ENCODE measurements around the gene AK5.
"Not testable (repeated sequence)": the region's sequence is repeated elsewhere in the genome, so short reads cannot be mapped to it uniquely, and the experiment has no call there.

The AK5 gene

GRCh38 chr1:77416692-77417450, 135.1 kb downstream of the AK5 start:
- no peak overlapping the region for H3K27ac Mint-ChIP-seq
- DNase-seq (no peak), ATAC-seq (no peak)
- H3K9me3 Mint-ChIP-seq = peaks cover 0 to 3% of the 10 kb centered on the region in 2 donors
- H3K4me1 Mint-ChIP-seq = peaks cover 48% of the 10 kb centered on the region
- H3K4me3 Mint-ChIP-seq = no peak overlapping the region
- H3K27me3 Mint-ChIP-seq = no peaks in the 10 kb centered on the region

- H3K27ac Mint-ChIP-seq, H3K27me3 Mint-ChIP-seq: not testable (repeated sequence)
- H3K4me1 Mint-ChIP-seq = peaks cover 46% of the 10 kb centered on the region
Measured at GRCh38 chr1:77418055-77418454, 136.2 kb downstream of the AK5 start.

GRCh38 chr1:77421504-77422233, 139.8 kb downstream of the AK5 start:
- Mint-ChIP-seq H3K27ac (peak overlapping the region in 1 of 2 donors; percentile 67), H3K27me3 (no peaks in the 10 kb centered on the region), H3K4me1 (peaks cover 35% of the 10 kb centered on the region), H3K9me3 (peaks cover 17 to 20% of the 10 kb centered on the region in 2 donors), H3K4me3 (no peak overlapping the region)
- no peak for DNase-seq
- ATAC-seq = peak; percentile 77

More at GRCh38 chr1:77418055-77418454, 136.2 kb downstream of the AK5 start:
- H3K4me3 Mint-ChIP-seq, DNase-seq, ATAC-seq, H3K9me3 Mint-ChIP-seq: not testable (repeated sequence)

GRCh38 chr1:77424236-77424635, 142.4 kb downstream of the AK5 start:
- peaks cover 16 to 17% of the 10 kb centered on the region in 2 donors for H3K9me3 Mint-ChIP-seq
- peaks cover 32% of the 10 kb centered on the region for H3K4me1 Mint-ChIP-seq
- no peak overlapping the region for H3K4me3 Mint-ChIP-seq
- H3K27me3 Mint-ChIP-seq = no peaks in the 10 kb centered on the region
- ATAC-seq (no peak), DNase-seq (no peak)
- H3K27ac Mint-ChIP-seq = no peak overlapping the region

- H3K4me3 Mint-ChIP-seq = no peak overlapping the region
- no peak for ATAC-seq
- no peak overlapping the region for H3K27ac Mint-ChIP-seq
- no peak for DNase-seq
- no peaks in the 10 kb centered on the region for H3K4me1 Mint-ChIP-seq
- peaks cover 16 to 17% of the 10 kb centered on the region in 2 donors for H3K9me3 Mint-ChIP-seq
- no peaks in the 10 kb centered on the region for H3K27me3 Mint-ChIP-seq
Measured at GRCh38 chr1:77428068-77428467, 146.2 kb downstream of the AK5 start.

- ATAC-seq (no peak), DNase-seq (no peak)
- Mint-ChIP-seq H3K27me3 (no peaks in the 10 kb centered on the region), H3K9me3 (peaks cover under 1 to 3% of the 10 kb centered on the region in 2 donors), H3K27ac (no peak overlapping the region), H3K4me1 (peaks cover 15% of the 10 kb centered on the region), H3K4me3 (no peak overlapping the region)
Measured at GRCh38 chr1:77430966-77431690, 149.3 kb downstream of the AK5 start.

GRCh38 chr1:77433934-77434333, 152.1 kb downstream of the AK5 start:
- no peak overlapping the region for H3K27ac Mint-ChIP-seq
- DNase-seq (no peak), ATAC-seq (no peak)
- H3K27me3 Mint-ChIP-seq = no peaks in the 10 kb centered on the region
- peaks cover 7 to 8% of the 10 kb centered on the region in 2 donors for H3K9me3 Mint-ChIP-seq
- H3K4me1 Mint-ChIP-seq = peaks cover 31% of the 10 kb centered on the region
- H3K4me3 Mint-ChIP-seq = no peak overlapping the region

- no peaks in the 10 kb centered on the region for H3K27me3 Mint-ChIP-seq
- peaks cover 18% of the 10 kb centered on the region in 2 donors for H3K9me3 Mint-ChIP-seq
- H3K4me1 Mint-ChIP-seq = peaks cover 31% of the 10 kb centered on the region
- peak overlapping the region; percentile 16 to 81 for H3K27ac Mint-ChIP-seq
- peak; percentile 52 for ATAC-seq
- DNase-seq = no peak
- peak overlapping the region; percentile 67 to 78 for H3K4me3 Mint-ChIP-seq
Measured at GRCh38 chr1:77434967-77435366, 153.1 kb downstream of the AK5 start.

GRCh38 chr1:77438236-77438913, 156.6 kb downstream of the AK5 start:
- no peak for DNase-seq
- peak overlapping the region; percentile 78 to 82 for H3K4me3 Mint-ChIP-seq

GRCh38 chr1:77446841-77447555, 165.2 kb downstream of the AK5 start:
- peaks cover 5% of the 10 kb centered on the region for H3K4me1 Mint-ChIP-seq
- peaks cover 0 to 10% of the 10 kb centered on the region in 2 donors for H3K9me3 Mint-ChIP-seq
- no peak for DNase-seq
- ATAC-seq = no peak
- no peak overlapping the region for H3K4me3 Mint-ChIP-seq
- H3K27me3 Mint-ChIP-seq = no peaks in the 10 kb centered on the region
- H3K27ac Mint-ChIP-seq = no peak overlapping the region

More at GRCh38 chr1:77438236-77438913, 156.6 kb downstream of the AK5 start:
- Mint-ChIP-seq H3K27me3 (no peaks in the 10 kb centered on the region), H3K4me1 (peaks cover 31% of the 10 kb centered on the region), H3K27ac (peak overlapping the region in 1 of 2 donors; percentile 84), H3K9me3 (peaks cover 24 to 38% of the 10 kb centered on the region in 2 donors)
- no peak for ATAC-seq

- Mint-ChIP-seq H3K4me1 (peaks cover 5% of the 10 kb centered on the region), H3K4me3 (no peak overlapping the region), H3K27ac (no peak overlapping the region), H3K9me3 (peaks cover 0 to 7% of the 10 kb centered on the region in 2 donors), H3K27me3 (no peaks in the 10 kb centered on the region)
- DNase-seq (no peak), ATAC-seq (no peak)
Measured at GRCh38 chr1:77447669-77448068, 165.8 kb downstream of the AK5 start.

- no peak overlapping the region for H3K4me3 Mint-ChIP-seq
- ATAC-seq = no peak
- H3K27ac Mint-ChIP-seq = no peak overlapping the region
- peaks cover 9% of the 10 kb centered on the region for H3K4me1 Mint-ChIP-seq
- no peaks in the 10 kb centered on the region for H3K27me3 Mint-ChIP-seq
- H3K9me3 Mint-ChIP-seq = peaks cover 0 to 11% of the 10 kb centered on the region in 2 donors
- DNase-seq = no peak
Measured at GRCh38 chr1:77459881-77460280, 178.1 kb downstream of the AK5 start.

GRCh38 chr1:77461691-77462090, 179.9 kb downstream of the AK5 start:
- no peak overlapping the region for H3K4me3 Mint-ChIP-seq
- H3K27me3 Mint-ChIP-seq = no peaks in the 10 kb centered on the region
- peaks cover 0 to 11% of the 10 kb centered on the region in 2 donors for H3K9me3 Mint-ChIP-seq
- no peak overlapping the region for H3K27ac Mint-ChIP-seq
- H3K4me1 Mint-ChIP-seq = peaks cover 9% of the 10 kb centered on the region
- ATAC-seq (no peak), DNase-seq (no peak)

GRCh38 chr1:77463216-77463615, 181.4 kb downstream of the AK5 start:
- peaks cover 0 to 9% of the 10 kb centered on the region in 2 donors for H3K9me3 Mint-ChIP-seq
- DNase-seq (no peak), ATAC-seq (no peak)
- H3K4me3 Mint-ChIP-seq = no peak overlapping the region
- H3K27ac Mint-ChIP-seq = no peak overlapping the region
- peaks cover 9% of the 10 kb centered on the region for H3K4me1 Mint-ChIP-seq
- H3K27me3 Mint-ChIP-seq = no peaks in the 10 kb centered on the region
